ENCODE results near the gene MRFAP1.

MRFAP1 gene

DNA sequence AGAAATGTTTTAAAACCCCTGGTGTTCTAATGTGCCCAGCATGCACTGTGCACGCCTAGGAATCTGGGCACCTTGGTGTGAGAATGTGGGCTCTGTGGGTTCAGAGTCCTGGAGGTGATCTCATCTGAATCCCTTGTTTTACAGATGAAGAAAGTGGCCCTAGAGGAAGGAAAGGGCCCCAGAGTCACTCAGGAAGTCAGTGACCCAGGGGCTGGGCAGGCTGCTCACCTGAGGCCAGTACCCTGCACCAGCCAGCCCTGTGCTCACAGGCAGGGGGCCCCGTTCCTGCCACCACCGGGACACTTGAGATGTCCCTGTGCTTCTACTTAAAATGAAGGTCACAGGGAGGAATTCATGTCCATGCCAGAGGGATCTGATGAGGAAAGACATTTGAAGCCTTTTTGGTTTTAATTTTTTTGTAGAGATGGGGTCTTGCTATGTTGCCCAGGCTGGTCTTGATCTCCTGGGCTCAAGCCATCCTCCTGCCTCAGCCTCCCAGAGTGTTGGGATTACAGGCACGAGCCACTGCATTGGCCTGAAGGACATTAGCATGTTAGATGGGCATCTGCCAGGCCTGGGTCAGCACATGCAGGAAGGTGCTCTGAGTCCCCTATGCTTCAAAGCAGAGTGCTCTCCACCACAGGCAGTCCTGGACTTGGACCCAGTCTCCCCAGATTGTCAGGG lies 45.8 kb downstream of the MRFAP1 start:
- peaks cover 63% of the 10 kb centered on the region for H3K4me1 Mint-ChIP-seq
- H3K36me3 Mint-ChIP-seq (ENCODE audit: insufficient read depth) = peaks cover 21% of the 10 kb centered on the region
- ATAC-seq (replicated peaks; ENCODE audit: extremely low read depth, poor library complexity, severe bottlenecking) (no peak), DNase-seq (ENCODE audit: low spot score in 2 of 2) (no peak)
- H3K27ac Mint-ChIP-seq (ENCODE audit: low read depth) = peak overlapping the region; percentile 13
- H3K4me3 Mint-ChIP-seq = peak overlapping the region; percentile 34
- H3K27me3 Mint-ChIP-seq = no peaks in the 10 kb centered on the region
- H3K9me3 Mint-ChIP-seq = no peaks in the 10 kb centered on the region

DNA sequence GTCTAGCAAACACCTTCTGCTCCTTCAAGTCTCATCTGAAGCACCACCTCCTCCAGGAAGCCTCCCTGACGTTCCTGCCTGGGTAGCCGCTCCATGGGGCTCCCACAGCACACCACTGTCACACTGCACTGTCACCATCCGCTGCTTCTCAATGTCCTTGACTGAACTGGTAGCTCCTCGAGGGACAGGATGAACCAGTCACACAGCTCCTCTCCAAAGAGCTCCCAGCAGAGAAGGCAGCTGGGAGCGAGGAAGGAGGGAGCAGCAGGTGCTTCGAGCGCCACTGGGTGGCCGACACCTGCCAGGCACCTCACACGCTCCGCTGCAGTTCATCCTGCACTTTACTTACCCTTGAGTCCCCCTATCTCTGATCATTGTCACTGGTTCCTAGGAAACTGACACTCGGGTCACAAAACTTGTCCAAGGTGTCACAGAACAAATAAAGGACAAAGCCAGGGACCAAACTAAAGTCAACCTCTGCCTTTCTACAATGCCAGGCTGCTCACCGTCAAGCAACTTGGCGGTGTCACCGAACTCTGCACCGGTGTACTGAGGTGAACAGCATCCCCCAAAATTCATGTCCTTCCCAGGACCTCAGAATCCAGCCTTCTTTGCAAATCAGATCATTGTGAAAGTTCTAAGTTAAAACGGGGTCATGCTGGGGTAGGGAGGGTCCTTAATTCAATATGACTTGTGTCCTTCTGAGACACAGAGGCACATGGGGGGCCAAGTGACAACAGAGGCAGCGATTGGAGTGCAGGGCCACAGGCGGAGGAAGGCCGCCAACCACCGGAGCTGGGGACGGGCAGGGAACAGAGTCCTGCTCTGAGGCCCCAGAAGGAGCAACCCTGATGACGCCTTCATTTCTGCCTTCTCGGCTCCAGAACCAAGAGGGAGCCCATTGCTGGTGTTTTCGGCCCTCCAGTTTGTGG lies 47.7 kb downstream of the MRFAP1 start:
- DNase-seq (ENCODE audit: low spot score in 2 of 2) (no peak), ATAC-seq (replicated peaks; ENCODE audit: extremely low read depth, poor library complexity, severe bottlenecking) (no peak)
- Mint-ChIP-seq H3K27ac (ENCODE audit: low read depth) (peak overlapping the region; percentile 98), H3K36me3 (ENCODE audit: insufficient read depth) (peaks cover 20% of the 10 kb centered on the region), H3K4me3 (peak overlapping the region; percentile 92), H3K27me3 (no peaks in the 10 kb centered on the region), H3K4me1 (peaks cover 61% of the 10 kb centered on the region), H3K9me3 (no peaks in the 10 kb centered on the region)

DNA sequence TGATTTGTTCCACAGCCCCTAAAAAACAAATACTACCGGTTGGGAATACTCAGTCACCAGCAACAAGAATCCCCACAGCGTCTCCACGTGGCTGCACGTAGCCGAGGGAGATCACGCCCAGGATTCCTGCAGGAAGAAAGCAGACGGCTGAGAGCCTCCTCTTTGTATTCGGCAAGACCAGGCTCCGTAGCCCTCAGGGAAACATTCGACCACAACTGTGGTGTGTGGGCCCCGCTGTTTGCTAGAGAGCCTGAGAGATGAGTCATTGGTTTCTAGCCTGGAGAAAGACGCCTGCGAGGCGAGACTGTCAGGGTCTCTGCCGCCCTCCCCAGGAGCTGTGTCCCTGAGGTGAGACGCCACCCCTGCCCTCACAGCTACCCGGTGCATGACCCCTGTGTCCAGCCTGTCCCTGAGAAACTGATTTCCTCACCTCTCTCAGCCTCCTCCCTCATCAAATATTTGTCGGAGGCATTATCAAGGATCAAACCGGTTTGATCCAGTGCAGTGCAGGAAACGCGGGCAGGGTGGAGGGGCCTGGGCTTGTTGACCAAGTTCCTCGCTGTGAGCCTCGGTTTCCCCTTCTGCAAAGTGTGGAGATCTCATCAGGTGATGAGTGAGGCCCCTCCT lies 48.5 kb downstream of the MRFAP1 start:
- Mint-ChIP-seq H3K27me3 (no peaks in the 10 kb centered on the region), H3K27ac (ENCODE audit: low read depth) (peak overlapping the region; percentile 98), H3K9me3 (no peaks in the 10 kb centered on the region), H3K4me1 (peaks cover 67% of the 10 kb centered on the region), H3K4me3 (peak overlapping the region; percentile 92), H3K36me3 (ENCODE audit: insufficient read depth) (peaks cover 20% of the 10 kb centered on the region)
- peak; percentile 79 for ATAC-seq (replicated peaks; ENCODE audit: extremely low read depth, poor library complexity, severe bottlenecking)
- peak; percentile 51 to 61 for DNase-seq (ENCODE audit: low spot score in 2 of 2)

DNA sequence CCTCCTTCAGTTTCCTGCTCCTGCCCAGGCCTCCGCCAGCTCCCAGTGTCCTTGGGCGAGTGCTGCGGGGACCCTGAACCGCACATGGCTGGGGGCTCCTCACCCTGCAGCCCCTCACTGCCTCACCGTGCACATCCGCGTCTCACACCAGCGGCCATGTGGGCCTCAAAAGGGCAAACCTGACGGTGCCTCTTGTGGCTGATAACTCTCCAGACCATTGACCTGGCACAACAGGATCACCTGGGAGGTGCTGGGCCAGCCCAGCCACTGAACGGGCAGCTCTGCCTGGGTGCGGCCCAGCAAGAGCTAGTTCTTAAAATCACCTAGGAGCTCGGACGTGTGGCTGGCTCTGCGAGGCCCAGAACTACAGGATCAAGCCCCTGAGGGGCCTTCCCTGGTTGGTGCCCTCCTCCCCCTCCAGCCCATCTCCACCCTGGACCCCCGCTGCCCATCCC lies 49.0 kb downstream of the MRFAP1 start:
- no peak for DNase-seq (ENCODE audit: low spot score in 2 of 2)
- ATAC-seq (replicated peaks; ENCODE audit: extremely low read depth, poor library complexity, severe bottlenecking) = no peak
- Mint-ChIP-seq H3K9me3 (no peaks in the 10 kb centered on the region), H3K4me3 (peak overlapping the region; percentile 92), H3K36me3 (ENCODE audit: insufficient read depth) (peaks cover 20% of the 10 kb centered on the region), H3K27ac (ENCODE audit: low read depth) (peak overlapping the region; percentile 98), H3K27me3 (no peaks in the 10 kb centered on the region), H3K4me1 (peaks cover 71% of the 10 kb centered on the region)

All from central memory CD8-positive, alpha-beta T cell (primary cell).